OCI-LY7 (cell line): ENCODE results near the gene ACACA. TPM values are rescaled to one million over a fixed set of nuclear protein-coding genes. Genes with fewer than 3 reads are reported as not detected.
A peak's percentile ranks its signal among the peaks of the same experiment; 100 is the strongest.

ENCODE experiments used
- BruUV-seq: library from RNA; stranded (reverse); fragments of 400-500 nt; replicated peaks from 2 replicates; lab custom pipeline; 2021; lab: Mats Ljungman, UMichigan
- CTCF ChIA-PET: fragments of 300-600 bp; sonication (Branson Sonifier 250); formaldehyde crosslinking; loops from one replicate; lab custom pipeline; 2022; ENCODE audit warnings: antibody characterized with exemption; ENCODE audit not compliant: unreplicated experiment; lab: Charles Lee
- POLR2A ChIA-PET: fragments of 300-600 bp; sonication (Branson Sonifier 250); formaldehyde crosslinking; loops from one replicate; lab custom pipeline; 2022; ENCODE audit warnings: antibody characterized with exemption; lab: Charles Lee
- DNase-seq: peaks from one replicate; pipeline ENCODE4 v3.0.0-alpha.2; 2015; ENCODE audit warnings: low spot score
- H2AFZ ChIP-seq: fragments of 200-600 bp; sonication (generic), shearing (Covaris generic); 2 replicates; pipeline ENCODE4 v1.6.1; 2014; ENCODE audit warnings: mild to moderate bottlenecking, antibody characterized with exemption, low read length, moderate library complexity
- H3K27ac ChIP-seq: fragments of 200-600 bp; sonication (generic); 2 replicates; pipeline ENCODE4 v1.5.1; 2014; ENCODE audit warnings: mixed run types, low read depth, mild to moderate bottlenecking, moderate library complexity, low read length, inconsistent platforms; ENCODE audit not compliant: poor library complexity, severe bottlenecking
- H3K36me3 ChIP-seq: fragments of 200-600 bp; sonication (generic); 2 replicates; pipeline ENCODE4 v1.6.1; 2014; ENCODE audit warnings: mild to moderate bottlenecking, antibody characterized with exemption, low read length, moderate library complexity, mixed read lengths; ENCODE audit not compliant: insufficient read depth
- H3K4me1 ChIP-seq: fragments of 200-600 bp; sonication (generic); 2 replicates; pipeline ENCODE4 v1.5.1; 2014; ENCODE audit warnings: mild to moderate bottlenecking, low read length; ENCODE audit not compliant: insufficient read depth, poor library complexity, severe bottlenecking
- H3K4me2 ChIP-seq: fragments of 200-600 bp; sonication (generic); 2 replicates; pipeline ENCODE4 v1.6.1; 2014; ENCODE audit warnings: mild to moderate bottlenecking, low read length
- H3K4me3 ChIP-seq: fragments of 200-600 bp; sonication (generic); 2 replicates; pipeline ENCODE4 v1.5.1; 2014; ENCODE audit warnings: mild to moderate bottlenecking, low read depth, low read length; ENCODE audit not compliant: poor library complexity, severe bottlenecking
- H3K79me2 ChIP-seq: fragments of 200-600 bp; sonication (generic); 2 replicates; pipeline ENCODE4 v1.6.1; 2016; ENCODE audit warnings: low read depth, mild to moderate bottlenecking, low read length, moderate library complexity, mixed read lengths; ENCODE audit not compliant: insufficient read depth
- H3K9me2 ChIP-seq: fragments of 200-600 bp; sonication (generic); 2 replicates; pipeline ENCODE4 v1.6.1; 2016; ENCODE audit warnings: mild to moderate bottlenecking, low read length, mixed read lengths; ENCODE audit not compliant: insufficient read depth
- H3K9me3 ChIP-seq: fragments of 200-600 bp; sonication (generic); 2 replicates; pipeline ENCODE4 v1.6.1; 2014; ENCODE audit warnings: mild to moderate bottlenecking, mixed run types, low read length, mixed read lengths
- H4K20me1 ChIP-seq: fragments of 200-600 bp; sonication (generic); 2 replicates; pipeline ENCODE4 v1.6.1; 2014; ENCODE audit warnings: mild to moderate bottlenecking, antibody characterized with exemption, low read length, moderate library complexity, mixed read lengths; ENCODE audit not compliant: insufficient read depth
- EZH2phosphoT487 ChIP-seq: fragments of 200-600 bp; sonication (generic); IDR thresholded peaks from 2 replicates; pipeline ENCODE4 v1.6.1; 2018; ENCODE audit warnings: low read depth, borderline replicate concordance, mild to moderate bottlenecking, mixed run types, antibody characterized with exemption, low read length, moderate library complexity, mixed read lengths
- intact Hi-C: fragments of 100-400 bp; cut with micrococcal nuclease; formaldehyde crosslinking; loops from one replicate; pipeline ENCODE4 v1.10.0; 2022; ENCODE audit not compliant: unreplicated experiment
- total RNA-seq, 2 experiments: library from RNA; depleted of rRNA in 1 of 2; stranded (reverse); fragments of >200 nt in 1 of 2; shearing (Covaris generic) in 1 of 2; gene quantifications; 2 replicates each; pipeline ENCODE4 v1.2.3, GENCODE V29; 2014 to 2022
- TF ChIP-seq, protein P1 (sequence below): fragments of 200-600 bp; sonication (generic); conservative IDR thresholded peaks from 2 replicates; pipeline ENCODE4 v1.5.1; 2014; ENCODE audit warnings: mild to moderate bottlenecking, antibody characterized with exemption, low read length, moderate library complexity, mixed read lengths

The ACACA gene
- total RNA-seq, 2 experiments from 2014 or later: 32.1 to 98.3 TPM

DNA sequence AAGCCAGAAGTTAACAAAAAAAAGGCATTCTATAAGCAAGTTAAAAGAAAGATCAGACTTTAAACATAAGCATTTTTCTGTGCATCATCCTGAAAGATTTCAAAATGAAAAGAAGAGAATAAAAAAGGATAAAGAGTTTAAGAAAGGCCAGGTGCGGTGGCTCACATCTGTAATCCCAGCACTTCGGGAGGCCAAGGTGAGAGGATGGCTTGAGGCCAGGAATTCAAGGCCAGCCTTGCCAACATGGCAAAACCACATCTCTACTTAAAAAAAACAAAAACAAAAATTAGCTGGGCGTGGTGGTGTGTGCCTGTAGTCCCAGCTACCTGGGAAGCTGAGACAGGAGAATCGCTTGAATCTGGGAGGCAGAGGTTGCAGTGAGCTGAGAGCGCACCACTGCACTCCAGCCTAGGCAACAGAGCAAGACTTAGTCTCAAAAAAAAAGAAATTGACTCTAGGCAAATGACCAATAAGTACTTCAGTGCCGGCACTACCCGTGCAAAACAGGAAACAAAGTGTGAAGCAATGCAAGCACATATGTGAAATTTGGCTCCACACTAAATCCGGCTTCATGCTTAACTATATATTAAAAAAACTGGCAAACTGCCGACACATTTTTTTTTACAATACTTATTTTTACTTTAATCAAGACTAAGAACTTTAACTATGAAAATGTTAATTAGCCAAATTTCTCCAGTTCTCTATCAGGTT lies 114.1 kb downstream of the ACACA start:
- DNase-seq: peak; percentile 59
- no TSS peak for BruUV-seq
- Histone ChIP-seq H3K4me3 (no peak overlapping the region), H3K27ac (no peak overlapping the region), H2AFZ (no peak overlapping the region), H3K9me3 (no peaks in the 10 kb centered on the region), H3K4me2 (peak overlapping the region; percentile 30), H4K20me1 (no peaks in the 10 kb centered on the region), H3K36me3 (peaks cover 8% of the 10 kb centered on the region; the same call in 1 of the 2 replicates), H3K4me1 (peaks cover 16% of the 10 kb centered on the region), H3K79me2 (0 out of 2 replicates have a peak, but pooled peaks cover 4% of the 10 kb centered on the region), H3K9me2 (no peaks in the 10 kb centered on the region)
- no peak for TF ChIP-seq EZH2phosphoT487
- TF ChIP-seq, protein P1, sequence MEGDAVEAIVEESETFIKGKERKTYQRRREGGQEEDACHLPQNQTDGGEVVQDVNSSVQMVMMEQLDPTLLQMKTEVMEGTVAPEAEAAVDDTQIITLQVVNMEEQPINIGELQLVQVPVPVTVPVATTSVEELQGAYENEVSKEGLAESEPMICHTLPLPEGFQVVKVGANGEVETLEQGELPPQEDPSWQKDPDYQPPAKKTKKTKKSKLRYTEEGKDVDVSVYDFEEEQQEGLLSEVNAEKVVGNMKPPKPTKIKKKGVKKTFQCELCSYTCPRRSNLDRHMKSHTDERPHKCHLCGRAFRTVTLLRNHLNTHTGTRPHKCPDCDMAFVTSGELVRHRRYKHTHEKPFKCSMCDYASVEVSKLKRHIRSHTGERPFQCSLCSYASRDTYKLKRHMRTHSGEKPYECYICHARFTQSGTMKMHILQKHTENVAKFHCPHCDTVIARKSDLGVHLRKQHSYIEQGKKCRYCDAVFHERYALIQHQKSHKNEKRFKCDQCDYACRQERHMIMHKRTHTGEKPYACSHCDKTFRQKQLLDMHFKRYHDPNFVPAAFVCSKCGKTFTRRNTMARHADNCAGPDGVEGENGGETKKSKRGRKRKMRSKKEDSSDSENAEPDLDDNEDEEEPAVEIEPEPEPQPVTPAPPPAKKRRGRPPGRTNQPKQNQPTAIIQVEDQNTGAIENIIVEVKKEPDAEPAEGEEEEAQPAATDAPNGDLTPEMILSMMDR: no peak
- ChIA-PET CTCF (no interaction called here), POLR2A (interaction anchor here (0.6 to 1.1 kb wide), 3 partner anchors 16 to 329 kb away, joined by 3 to 4 read pairs (median 3); no protein-coding TSS in a partner anchor)
- intact Hi-C loops: no loop called here

DNA sequence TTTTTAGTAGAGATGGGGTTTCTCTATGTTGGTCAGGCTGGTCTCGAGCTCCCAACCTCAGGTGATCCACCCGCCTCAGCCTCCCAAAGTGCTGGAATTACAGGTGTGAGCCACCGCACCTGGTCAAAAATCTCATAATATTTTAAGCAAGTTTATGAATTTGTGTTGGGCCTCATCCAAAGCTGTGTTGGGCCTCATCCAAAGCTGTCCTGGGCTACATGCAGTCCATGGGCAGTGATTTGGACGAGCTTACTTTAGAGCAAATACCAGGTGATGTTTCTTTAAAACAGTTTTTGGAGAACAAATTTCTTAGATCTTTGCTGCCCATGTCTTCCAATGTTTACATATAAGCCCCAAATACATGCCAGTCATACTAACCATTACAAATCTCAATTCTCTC lies 115.3 kb downstream of the ACACA start:
- Histone ChIP-seq H3K4me2 (no peak overlapping the region), H2AFZ (no peak overlapping the region), H3K9me3 (no peaks in the 10 kb centered on the region), H3K79me2 (0 out of 2 replicates have a peak, but pooled peaks cover 4% of the 10 kb centered on the region), H3K27ac (no peak overlapping the region), H3K9me2 (no peaks in the 10 kb centered on the region), H4K20me1 (no peaks in the 10 kb centered on the region), H3K4me1 (peaks cover 16% of the 10 kb centered on the region), H3K36me3 (peaks cover 10% of the 10 kb centered on the region; the same call in 1 of the 2 replicates), H3K4me3 (no peak overlapping the region)
- BruUV-seq: no TSS peak
- DNase-seq: no peak
- intact Hi-C loops: no loop called here
- CTCF ChIA-PET: no interaction called here
- POLR2A ChIA-PET: interaction anchor here (1.8 kb wide), 1 partner anchor 8 kb away, joined by 4 read pairs; no protein-coding TSS in a partner anchor
- TF ChIP-seq EZH2phosphoT487: no peak
- TF ChIP-seq, protein P1: no peak

DNA sequence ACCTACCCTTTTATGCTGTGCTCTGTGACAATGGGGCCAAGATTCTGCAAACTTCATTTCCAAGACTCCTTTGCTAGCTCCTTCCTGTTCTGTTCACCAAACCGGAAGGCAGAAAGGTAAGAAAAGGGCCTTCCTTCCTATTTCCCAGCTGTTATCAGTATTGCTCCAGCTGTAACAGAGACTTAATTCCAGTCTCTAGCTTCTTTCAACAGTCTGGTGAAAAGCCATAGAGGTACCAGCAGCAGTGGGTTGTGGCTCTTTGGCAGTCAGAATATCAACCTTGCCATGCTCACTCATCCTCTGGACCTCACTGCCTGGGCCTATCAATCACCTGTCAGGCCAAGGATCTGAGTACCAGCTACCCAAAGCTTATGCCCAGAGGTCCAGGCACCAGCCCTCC lies 120.2 kb downstream of the ACACA start:
- no peaks in the 10 kb centered on the region for H3K79me2 ChIP-seq
- no peaks in the 10 kb centered on the region for H4K20me1 ChIP-seq
- H3K4me1 ChIP-seq: no peaks in the 10 kb centered on the region
- no peak overlapping the region for H3K4me2 ChIP-seq
- TF ChIP-seq EZH2phosphoT487: no peak
- TF ChIP-seq, protein P1: no peak
- CTCF ChIA-PET: no interaction called here
- intact Hi-C loops: no loop called here
- H3K4me3 ChIP-seq: no peak overlapping the region
- H3K9me2 ChIP-seq: no peaks in the 10 kb centered on the region
- H3K9me3 ChIP-seq: no peaks in the 10 kb centered on the region
- POLR2A ChIA-PET: no interaction called here
- peaks cover 47% of the 10 kb centered on the region for H3K36me3 ChIP-seq
- H3K27ac ChIP-seq: no peak overlapping the region
- no TSS peak for BruUV-seq
- no peak for DNase-seq
- no peak overlapping the region for H2AFZ ChIP-seq
